ENCODE data around the gene PREB. TPM values are rescaled to one million over a fixed set of nuclear protein-coding genes. Genes with fewer than 3 reads are reported as not detected.

The PREB gene
- total RNA-seq, 1 donor from 2014 or later: 48.9 TPM

- H3K27ac ChIP-seq (ENCODE audit: low read depth, low read length): no peak overlapping the region
- no peaks in the 10 kb centered on the region for H3K9me3 ChIP-seq (ENCODE audit: insufficient read depth, low read depth, low read length)
- H3K4me1 ChIP-seq (ENCODE audit: insufficient read depth, low read length): no peaks in the 10 kb centered on the region
- H3K36me3 ChIP-seq (ENCODE audit: insufficient read depth, low read length): no peaks in the 10 kb centered on the region
- no peak for DNase-seq (ENCODE audit: low read depth)
- FAIRE-seq: no peak
- Mint-ChIP-seq H3K27ac (ENCODE audit: unreplicated experiment) (no peak overlapping the region), H3K9me3 (ENCODE audit: unreplicated experiment) (peaks cover 3% of the 10 kb centered on the region), H3K36me3 (ENCODE audit: low read depth, unreplicated experiment) (no peaks in the 10 kb centered on the region), H3K4me3 (ENCODE audit: unreplicated experiment) (no peak overlapping the region), H3K4me1 (ENCODE audit: low read depth, unreplicated experiment) (no peaks in the 10 kb centered on the region), H3K27me3 (ENCODE audit: low read depth, unreplicated experiment) (peaks cover 34% of the 10 kb centered on the region)
- no peak overlapping the region for H3K4me2 ChIP-seq (ENCODE audit: low read length)
- H3K9ac ChIP-seq (ENCODE audit: low read length): no peak overlapping the region
- no peak overlapping the region for H3K4me3 ChIP-seq (ENCODE audit: insufficient read depth, low read depth, low read length)
- no peaks in the 10 kb centered on the region for H4K20me1 ChIP-seq (ENCODE audit: insufficient read depth, low read length)
- no peak for TF ChIP-seq EZH2 (IDR thresholded peaks at IDR 0.05; ENCODE audit: insufficient read depth, low read length)
- TF ChIP-seq, protein P1, sequence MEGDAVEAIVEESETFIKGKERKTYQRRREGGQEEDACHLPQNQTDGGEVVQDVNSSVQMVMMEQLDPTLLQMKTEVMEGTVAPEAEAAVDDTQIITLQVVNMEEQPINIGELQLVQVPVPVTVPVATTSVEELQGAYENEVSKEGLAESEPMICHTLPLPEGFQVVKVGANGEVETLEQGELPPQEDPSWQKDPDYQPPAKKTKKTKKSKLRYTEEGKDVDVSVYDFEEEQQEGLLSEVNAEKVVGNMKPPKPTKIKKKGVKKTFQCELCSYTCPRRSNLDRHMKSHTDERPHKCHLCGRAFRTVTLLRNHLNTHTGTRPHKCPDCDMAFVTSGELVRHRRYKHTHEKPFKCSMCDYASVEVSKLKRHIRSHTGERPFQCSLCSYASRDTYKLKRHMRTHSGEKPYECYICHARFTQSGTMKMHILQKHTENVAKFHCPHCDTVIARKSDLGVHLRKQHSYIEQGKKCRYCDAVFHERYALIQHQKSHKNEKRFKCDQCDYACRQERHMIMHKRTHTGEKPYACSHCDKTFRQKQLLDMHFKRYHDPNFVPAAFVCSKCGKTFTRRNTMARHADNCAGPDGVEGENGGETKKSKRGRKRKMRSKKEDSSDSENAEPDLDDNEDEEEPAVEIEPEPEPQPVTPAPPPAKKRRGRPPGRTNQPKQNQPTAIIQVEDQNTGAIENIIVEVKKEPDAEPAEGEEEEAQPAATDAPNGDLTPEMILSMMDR (IDR thresholded peaks at IDR 0.05; ENCODE audit: insufficient read depth, low read depth, low read length): no peak
- no peaks in the 10 kb centered on the region for H3K79me2 ChIP-seq (ENCODE audit: insufficient read depth, low read length)
- H3K27me3 ChIP-seq (ENCODE audit: insufficient read depth, low read length): peaks cover 11% of the 10 kb centered on the region
- no peak overlapping the region for H2AFZ ChIP-seq (ENCODE audit: low read depth, low read length)
These were observed 25.4 kb downstream of the PREB start for GRCh38 chr2:27109083-27109482.

DNA sequence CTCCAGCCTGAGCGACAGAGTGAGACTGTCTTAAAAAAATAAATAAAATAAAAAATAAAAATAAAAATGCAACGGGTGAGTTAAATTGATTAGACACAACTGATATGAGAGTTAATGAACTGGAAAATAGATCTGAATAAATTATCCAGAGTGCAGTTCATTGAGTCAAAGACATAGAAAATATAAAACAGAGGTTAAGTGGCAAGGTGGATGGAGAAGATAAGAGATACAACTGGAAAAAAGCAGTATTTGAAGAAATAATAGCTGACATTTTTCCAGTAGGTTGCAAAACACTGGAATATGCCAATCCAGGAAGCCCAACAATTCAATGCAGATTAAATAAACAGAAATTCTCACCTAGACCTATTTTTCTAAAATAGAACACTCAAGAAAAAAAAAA is 26.2 kb downstream of the PREB start:
- Histone ChIP-seq H3K9me3 (ENCODE audit: insufficient read depth, low read depth, low read length) (no peaks in the 10 kb centered on the region), H3K4me1 (ENCODE audit: insufficient read depth, low read length) (no peaks in the 10 kb centered on the region), H2AFZ (ENCODE audit: low read depth, low read length) (no peak overlapping the region), H3K27me3 (ENCODE audit: insufficient read depth, low read length) (peaks cover 11% of the 10 kb centered on the region), H3K27ac (ENCODE audit: low read depth, low read length) (no peak overlapping the region), H3K4me2 (ENCODE audit: low read length) (no peak overlapping the region), H4K20me1 (ENCODE audit: insufficient read depth, low read length) (no peaks in the 10 kb centered on the region), H3K9ac (ENCODE audit: low read length) (no peak overlapping the region), H3K36me3 (ENCODE audit: insufficient read depth, low read length) (no peaks in the 10 kb centered on the region), H3K4me3 (ENCODE audit: insufficient read depth, low read depth, low read length) (no peak overlapping the region), H3K79me2 (ENCODE audit: insufficient read depth, low read length) (no peaks in the 10 kb centered on the region)
- TF ChIP-seq, protein P1 (IDR thresholded peaks at IDR 0.05; ENCODE audit: insufficient read depth, low read depth, low read length): no peak
- no peak for TF ChIP-seq EZH2 (IDR thresholded peaks at IDR 0.05; ENCODE audit: insufficient read depth, low read length)
- peaks cover 31% of the 10 kb centered on the region for H3K27me3 Mint-ChIP-seq (ENCODE audit: low read depth, unreplicated experiment)
- FAIRE-seq (no peak), DNase-seq (ENCODE audit: low read depth) (no peak)
- no peaks in the 10 kb centered on the region for H3K9me3 Mint-ChIP-seq (ENCODE audit: unreplicated experiment)
- no peaks in the 10 kb centered on the region for H3K36me3 Mint-ChIP-seq (ENCODE audit: low read depth, unreplicated experiment)
- H3K4me1 Mint-ChIP-seq (ENCODE audit: low read depth, unreplicated experiment): no peaks in the 10 kb centered on the region
- no peak overlapping the region for H3K4me3 Mint-ChIP-seq (ENCODE audit: unreplicated experiment)
- H3K27ac Mint-ChIP-seq (ENCODE audit: unreplicated experiment): no peak overlapping the region

GRCh38 chr2:27105981-27106380 is 28.5 kb downstream of the PREB start:
- Histone ChIP-seq H3K4me1 (ENCODE audit: insufficient read depth, low read length) (no peaks in the 10 kb centered on the region), H3K27ac (ENCODE audit: low read depth, low read length) (no peak overlapping the region), H3K36me3 (ENCODE audit: insufficient read depth, low read length) (no peaks in the 10 kb centered on the region), H3K79me2 (ENCODE audit: insufficient read depth, low read length) (no peaks in the 10 kb centered on the region), H3K4me2 (ENCODE audit: low read length) (no peak overlapping the region), H3K4me3 (ENCODE audit: insufficient read depth, low read depth, low read length) (no peak overlapping the region), H3K9ac (ENCODE audit: low read length) (no peak overlapping the region), H3K9me3 (ENCODE audit: insufficient read depth, low read depth, low read length) (no peaks in the 10 kb centered on the region), H4K20me1 (ENCODE audit: insufficient read depth, low read length) (no peaks in the 10 kb centered on the region), H2AFZ (ENCODE audit: low read depth, low read length) (no peak overlapping the region), H3K27me3 (ENCODE audit: insufficient read depth, low read length) (peaks cover 12% of the 10 kb centered on the region)
- FAIRE-seq (no peak), DNase-seq (ENCODE audit: low read depth) (no peak)
- Mint-ChIP-seq H3K36me3 (ENCODE audit: low read depth, unreplicated experiment) (peaks cover 2% of the 10 kb centered on the region), H3K27ac (ENCODE audit: unreplicated experiment) (no peak overlapping the region), H3K9me3 (ENCODE audit: unreplicated experiment) (no peaks in the 10 kb centered on the region), H3K4me1 (ENCODE audit: low read depth, unreplicated experiment) (no peaks in the 10 kb centered on the region), H3K4me3 (ENCODE audit: unreplicated experiment) (no peak overlapping the region), H3K27me3 (ENCODE audit: low read depth, unreplicated experiment) (peaks cover 34% of the 10 kb centered on the region)
- no peak for TF ChIP-seq EZH2 (IDR thresholded peaks at IDR 0.05; ENCODE audit: insufficient read depth, low read length)
- TF ChIP-seq, protein P1 (IDR thresholded peaks at IDR 0.05; ENCODE audit: insufficient read depth, low read depth, low read length): no peak
